ENCODE measurements around the gene TC2N. TPM values are rescaled to one million over a fixed set of nuclear protein-coding genes. Genes with fewer than 3 reads are reported as not detected.

Gene TC2N
- total RNA-seq, 3 donors from 2014 or later (not counting 1 experiment from before 2014, with no cell fraction given), result 83.1 to 157 (median 126) TPM

DNA sequence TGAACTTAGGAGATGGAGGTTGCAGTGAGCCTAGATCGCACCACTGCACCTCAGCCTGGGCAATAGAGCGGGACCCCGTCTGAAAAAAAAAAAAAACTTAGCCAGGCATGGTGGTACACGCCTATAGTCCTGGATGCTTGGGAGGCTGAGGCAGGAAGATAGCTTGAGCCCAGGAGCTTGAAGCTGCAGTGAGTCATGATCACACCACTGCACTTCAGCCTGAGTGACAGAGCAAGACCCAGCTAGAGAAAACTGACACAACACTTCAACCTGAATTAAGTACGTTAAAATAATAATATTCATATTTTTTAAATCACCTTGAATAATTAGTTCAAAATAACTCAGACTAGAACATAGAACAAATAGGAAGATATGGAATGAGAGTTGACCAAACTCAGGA is 129.7 kb downstream of the TC2N start:
- Histone ChIP-seq H3K9me3 (ENCODE audit: control insufficient read depth, insufficient read depth, low read length) (no peaks in the 10 kb centered on the region), H3K36me3 (ENCODE audit: control insufficient read depth, insufficient read depth, low read length) (no peaks in the 10 kb centered on the region), H3K4me3 (ENCODE audit: low read length) (no peak overlapping the region), H3K27ac (ENCODE audit: low read length) (no peak overlapping the region), H3K27me3 (ENCODE audit: control insufficient read depth, insufficient read depth, low read length) (no peaks in the 10 kb centered on the region), H3K4me1 (ENCODE audit: control insufficient read depth, insufficient read depth, low read length) (no peaks in the 10 kb centered on the region)
- Mint-ChIP-seq H3K4me1 (no peaks in the 10 kb centered on the region), H3K27ac (no peak overlapping the region), H3K27me3 (ENCODE audit: low read depth in 2 of 2) (peaks cover 4 to 7% of the 10 kb centered on the region in 2 donors), H3K36me3 (no peaks in the 10 kb centered on the region), H3K9me3 (no peaks in the 10 kb centered on the region), H3K4me3 (no peak overlapping the region)
- TF ChIP-seq, protein P1, sequence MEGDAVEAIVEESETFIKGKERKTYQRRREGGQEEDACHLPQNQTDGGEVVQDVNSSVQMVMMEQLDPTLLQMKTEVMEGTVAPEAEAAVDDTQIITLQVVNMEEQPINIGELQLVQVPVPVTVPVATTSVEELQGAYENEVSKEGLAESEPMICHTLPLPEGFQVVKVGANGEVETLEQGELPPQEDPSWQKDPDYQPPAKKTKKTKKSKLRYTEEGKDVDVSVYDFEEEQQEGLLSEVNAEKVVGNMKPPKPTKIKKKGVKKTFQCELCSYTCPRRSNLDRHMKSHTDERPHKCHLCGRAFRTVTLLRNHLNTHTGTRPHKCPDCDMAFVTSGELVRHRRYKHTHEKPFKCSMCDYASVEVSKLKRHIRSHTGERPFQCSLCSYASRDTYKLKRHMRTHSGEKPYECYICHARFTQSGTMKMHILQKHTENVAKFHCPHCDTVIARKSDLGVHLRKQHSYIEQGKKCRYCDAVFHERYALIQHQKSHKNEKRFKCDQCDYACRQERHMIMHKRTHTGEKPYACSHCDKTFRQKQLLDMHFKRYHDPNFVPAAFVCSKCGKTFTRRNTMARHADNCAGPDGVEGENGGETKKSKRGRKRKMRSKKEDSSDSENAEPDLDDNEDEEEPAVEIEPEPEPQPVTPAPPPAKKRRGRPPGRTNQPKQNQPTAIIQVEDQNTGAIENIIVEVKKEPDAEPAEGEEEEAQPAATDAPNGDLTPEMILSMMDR (IDR thresholded peaks at IDR 0.05), result no peak
- 91% methylated on average over 4 of the region's 5 CpGs for WGBS (ENCODE audit: insufficient coverage)
- no peak for ATAC-seq
- DNase-seq, result no peak
- intact Hi-C loops (cut with micrococcal nuclease), result no loop called here

- Histone ChIP-seq H3K4me3 (ENCODE audit: low read length) (no peak overlapping the region), H3K27ac (ENCODE audit: low read length) (no peak overlapping the region), H3K27me3 (ENCODE audit: control insufficient read depth, insufficient read depth, low read length) (no peaks in the 10 kb centered on the region), H3K36me3 (ENCODE audit: control insufficient read depth, insufficient read depth, low read length) (no peaks in the 10 kb centered on the region), H3K4me1 (ENCODE audit: control insufficient read depth, insufficient read depth, low read length) (no peaks in the 10 kb centered on the region), H3K9me3 (ENCODE audit: control insufficient read depth, insufficient read depth, low read length) (no peaks in the 10 kb centered on the region)
- ATAC-seq, result no peak
- intact Hi-C loops (cut with micrococcal nuclease), result no loop called here
- H3K9me3 Mint-ChIP-seq, result no peaks in the 10 kb centered on the region
- no peak overlapping the region for H3K27ac Mint-ChIP-seq
- TF ChIP-seq, protein P1 (IDR thresholded peaks at IDR 0.05), result no peak
- H3K27me3 Mint-ChIP-seq (ENCODE audit: low read depth in 2 of 2), result peaks cover 1 to 7% of the 10 kb centered on the region in 2 donors
- H3K4me1 Mint-ChIP-seq, result no peaks in the 10 kb centered on the region
- H3K36me3 Mint-ChIP-seq, result no peaks in the 10 kb centered on the region
- H3K4me3 Mint-ChIP-seq, result no peak overlapping the region
- WGBS (ENCODE audit: insufficient coverage), result 87% methylated on average over 2 of the region's 2 CpGs
- no peak for DNase-seq
Measured at GRCh38 chr14:91732859-91733477, 134.4 kb downstream of the TC2N start.

GRCh38 chr14:91732439-91732838 is 134.9 kb downstream of the TC2N start:
- Histone ChIP-seq H3K4me3 (ENCODE audit: low read length) (no peak overlapping the region), H3K36me3 (ENCODE audit: control insufficient read depth, insufficient read depth, low read length) (no peaks in the 10 kb centered on the region), H3K9me3 (ENCODE audit: control insufficient read depth, insufficient read depth, low read length) (no peaks in the 10 kb centered on the region), H3K27ac (ENCODE audit: low read length) (no peak overlapping the region), H3K27me3 (ENCODE audit: control insufficient read depth, insufficient read depth, low read length) (no peaks in the 10 kb centered on the region), H3K4me1 (ENCODE audit: control insufficient read depth, insufficient read depth, low read length) (no peaks in the 10 kb centered on the region)
- Mint-ChIP-seq H3K27me3 (ENCODE audit: low read depth in 2 of 2) (peaks cover 0 to 7% of the 10 kb centered on the region in 2 donors), H3K36me3 (no peaks in the 10 kb centered on the region), H3K4me1 (no peaks in the 10 kb centered on the region), H3K27ac (no peak overlapping the region), H3K4me3 (no peak overlapping the region), H3K9me3 (no peaks in the 10 kb centered on the region)
- ATAC-seq (no peak), DNase-seq (no peak)
- intact Hi-C loops (cut with micrococcal nuclease), result no loop called here
- TF ChIP-seq, protein P1 (IDR thresholded peaks at IDR 0.05), result no peak
- 66% methylated on average over 5 of the region's 5 CpGs for WGBS (ENCODE audit: insufficient coverage)

DNA sequence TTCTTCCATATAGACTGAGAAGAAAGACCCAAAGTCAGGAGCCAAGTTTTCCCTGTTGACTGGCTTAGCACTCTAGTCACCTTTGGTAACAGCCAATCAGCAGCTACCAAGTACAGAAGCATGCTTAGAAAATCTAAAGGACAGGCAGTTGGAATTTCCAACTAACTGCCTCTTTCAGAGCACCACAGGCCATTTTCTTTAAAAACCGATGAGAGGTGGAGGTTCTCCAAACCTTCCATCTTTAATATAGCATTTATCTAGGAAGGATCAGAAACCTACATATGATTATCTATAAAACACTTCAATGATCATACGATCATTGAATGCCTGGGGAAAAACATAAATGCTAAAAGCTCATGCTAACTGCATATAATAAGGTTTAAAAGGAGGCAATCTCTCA is 135.3 kb downstream of the TC2N start, which contains the start of gene CATSPERB:
TSS of gene CATSPERB (minus strand) at position 101 of the 400 bp plus-strand sequence. CDS start 2,607 bp downstream, outside the sequence.
- H3K4me3 Mint-ChIP-seq, result no peak within 1 kb of the TSS
- no peaks in the 10 kb centered on the region for H3K4me1 Mint-ChIP-seq
- H3K9me3 Mint-ChIP-seq, result no peaks in the 10 kb centered on the region
- no peak for DNase-seq
- H3K27me3 ChIP-seq (ENCODE audit: control insufficient read depth, insufficient read depth, low read length), result no peaks in the 10 kb centered on the region
- no peaks in the 10 kb centered on the region for H3K36me3 ChIP-seq (ENCODE audit: control insufficient read depth, insufficient read depth, low read length)
- H3K27ac ChIP-seq (ENCODE audit: low read length), result no peak within 1 kb of the TSS
- H3K27me3 Mint-ChIP-seq (ENCODE audit: low read depth in 2 of 2), result peaks cover 0 to 7% of the 10 kb centered on the region in 2 donors
- no peak for ATAC-seq
- TF ChIP-seq, protein P1 (IDR thresholded peaks at IDR 0.05), result no peak
- H3K4me1 ChIP-seq (ENCODE audit: control insufficient read depth, insufficient read depth, low read length), result no peaks in the 10 kb centered on the region
- no peak within 1 kb of the TSS for H3K27ac Mint-ChIP-seq
- H3K36me3 Mint-ChIP-seq, result no peaks in the 10 kb centered on the region
- 100% methylated on average over 1 of the region's 2 CpGs for whole genome bisulfite sequencing (ENCODE audit: insufficient coverage)
- intact Hi-C loops (cut with micrococcal nuclease), result no loop called here
- no peak within 1 kb of the TSS for H3K4me3 ChIP-seq (ENCODE audit: low read length)
- H3K9me3 ChIP-seq (ENCODE audit: control insufficient read depth, insufficient read depth, low read length), result no peaks in the 10 kb centered on the region
